ENCODE data around the gene GPR180. TPM values are rescaled to one million over a fixed set of nuclear protein-coding genes. Genes with fewer than 3 reads are reported as not detected.

The GPR180 gene
- total and polyA plus RNA-seq, 2 experiments from 2014 or later: 3.7 to 9.5 TPM

GRCh38 chr13:94595950-94596574 lies 5.6 kb upstream of the GPR180 start, which contains the start of gene TGDS:
Gene TGDS (minus strand): TSS chr13:94596152. CDS start chr13:94596136, 16 bp downstream.
- Histone ChIP-seq H3K27ac (ENCODE audit: low read depth) (peak within 1 kb of the TSS; percentile 89), H3K4me3 (peak within 1 kb of the TSS; percentile 94), H3K79me2 (replicated peaks; ENCODE audit: insufficient read depth) (peaks cover 34% of the 10 kb centered on the region), H3K4me1 (ENCODE audit: insufficient read depth) (peaks cover 10% of the 10 kb centered on the region), H3K27me3 (ENCODE audit: insufficient read depth) (peaks cover 13% of the 10 kb centered on the region), H3F3A (replicated peaks; ENCODE audit: low read depth) (no peaks in the 10 kb centered on the region), H4K20me1 (replicated peaks; ENCODE audit: insufficient read depth) (no peaks in the 10 kb centered on the region), H3K36me3 (ENCODE audit: insufficient read depth) (peaks cover 15% of the 10 kb centered on the region; the same call in 1 of the 2 replicates), H2AFZ (peak within 1 kb of the TSS; percentile 86), H3K9me2 (ENCODE audit: insufficient read depth) (no peaks in the 10 kb centered on the region), H3K4me2 (peak within 1 kb of the TSS; percentile 94)
- peaks cover 15% of the 10 kb centered on the region for H3K27me3 Mint-ChIP-seq (ENCODE audit: insufficient read depth, low read depth, poor library complexity)
- H3K36me3 Mint-ChIP-seq (ENCODE audit: low read depth): peaks cover 22% of the 10 kb centered on the region
- peak within 1 kb of the TSS; percentile 87 for H3K27ac Mint-ChIP-seq
- H3K4me3 Mint-ChIP-seq: peak within 1 kb of the TSS; percentile 96
- DNase-seq (ENCODE audit: low spot score) (peak; percentile 97), ATAC-seq (peak; percentile 98)
- H3K4me1 Mint-ChIP-seq: peaks cover 15% of the 10 kb centered on the region
- TF ChIP-seq CREB1 (CRISPR knock-in tag; IDR thresholded peaks at IDR 0.05; ENCODE audit: low read depth) (0 out of 2 replicates have a peak, but pooled peaks have one; percentile 27), ZNF331 (CRISPR knock-in tag; IDR thresholded peaks at IDR 0.05; ENCODE audit: low read depth) (no peak), POLR2AphosphoS5 (IDR thresholded peaks at IDR 0.05; ENCODE audit: low read depth) (peak; percentile 97), EZH2phosphoT487 (IDR thresholded peaks at IDR 0.05; ENCODE audit: unreplicated experiment) (no peak), NANOG (IDR thresholded peaks at IDR 0.05; ENCODE audit: borderline replicate concordance) (no peak), ETS1 (IDR thresholded peaks at IDR 0.05) (peak; percentile 69), CTCF (conservative IDR thresholded peaks at IDR 0.05; ENCODE audit: low read depth in 2 of 2) (no peak), EZH2 (IDR thresholded peaks at IDR 0.05; ENCODE audit: low read depth, unreplicated experiment) (no peak), JUNB (IDR thresholded peaks at IDR 0.05; ENCODE audit: unreplicated experiment) (no peak), STAT1 (IDR thresholded peaks at IDR 0.05; ENCODE audit: unreplicated experiment) (no peak), ZNF114 (CRISPR knock-in tag; IDR thresholded peaks at IDR 0.05) (no peak)
- TF ChIP-seq, protein P1, sequence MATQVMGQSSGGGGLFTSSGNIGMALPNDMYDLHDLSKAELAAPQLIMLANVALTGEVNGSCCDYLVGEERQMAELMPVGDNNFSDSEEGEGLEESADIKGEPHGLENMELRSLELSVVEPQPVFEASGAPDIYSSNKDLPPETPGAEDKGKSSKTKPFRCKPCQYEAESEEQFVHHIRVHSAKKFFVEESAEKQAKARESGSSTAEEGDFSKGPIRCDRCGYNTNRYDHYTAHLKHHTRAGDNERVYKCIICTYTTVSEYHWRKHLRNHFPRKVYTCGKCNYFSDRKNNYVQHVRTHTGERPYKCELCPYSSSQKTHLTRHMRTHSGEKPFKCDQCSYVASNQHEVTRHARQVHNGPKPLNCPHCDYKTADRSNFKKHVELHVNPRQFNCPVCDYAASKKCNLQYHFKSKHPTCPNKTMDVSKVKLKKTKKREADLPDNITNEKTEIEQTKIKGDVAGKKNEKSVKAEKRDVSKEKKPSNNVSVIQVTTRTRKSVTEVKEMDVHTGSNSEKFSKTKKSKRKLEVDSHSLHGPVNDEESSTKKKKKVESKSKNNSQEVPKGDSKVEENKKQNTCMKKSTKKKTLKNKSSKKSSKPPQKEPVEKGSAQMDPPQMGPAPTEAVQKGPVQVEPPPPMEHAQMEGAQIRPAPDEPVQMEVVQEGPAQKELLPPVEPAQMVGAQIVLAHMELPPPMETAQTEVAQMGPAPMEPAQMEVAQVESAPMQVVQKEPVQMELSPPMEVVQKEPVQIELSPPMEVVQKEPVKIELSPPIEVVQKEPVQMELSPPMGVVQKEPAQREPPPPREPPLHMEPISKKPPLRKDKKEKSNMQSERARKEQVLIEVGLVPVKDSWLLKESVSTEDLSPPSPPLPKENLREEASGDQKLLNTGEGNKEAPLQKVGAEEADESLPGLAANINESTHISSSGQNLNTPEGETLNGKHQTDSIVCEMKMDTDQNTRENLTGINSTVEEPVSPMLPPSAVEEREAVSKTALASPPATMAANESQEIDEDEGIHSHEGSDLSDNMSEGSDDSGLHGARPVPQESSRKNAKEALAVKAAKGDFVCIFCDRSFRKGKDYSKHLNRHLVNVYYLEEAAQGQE (IDR thresholded peaks at IDR 0.05; ENCODE audit: unreplicated experiment): no peak
- TF ChIP-seq, protein P2, sequence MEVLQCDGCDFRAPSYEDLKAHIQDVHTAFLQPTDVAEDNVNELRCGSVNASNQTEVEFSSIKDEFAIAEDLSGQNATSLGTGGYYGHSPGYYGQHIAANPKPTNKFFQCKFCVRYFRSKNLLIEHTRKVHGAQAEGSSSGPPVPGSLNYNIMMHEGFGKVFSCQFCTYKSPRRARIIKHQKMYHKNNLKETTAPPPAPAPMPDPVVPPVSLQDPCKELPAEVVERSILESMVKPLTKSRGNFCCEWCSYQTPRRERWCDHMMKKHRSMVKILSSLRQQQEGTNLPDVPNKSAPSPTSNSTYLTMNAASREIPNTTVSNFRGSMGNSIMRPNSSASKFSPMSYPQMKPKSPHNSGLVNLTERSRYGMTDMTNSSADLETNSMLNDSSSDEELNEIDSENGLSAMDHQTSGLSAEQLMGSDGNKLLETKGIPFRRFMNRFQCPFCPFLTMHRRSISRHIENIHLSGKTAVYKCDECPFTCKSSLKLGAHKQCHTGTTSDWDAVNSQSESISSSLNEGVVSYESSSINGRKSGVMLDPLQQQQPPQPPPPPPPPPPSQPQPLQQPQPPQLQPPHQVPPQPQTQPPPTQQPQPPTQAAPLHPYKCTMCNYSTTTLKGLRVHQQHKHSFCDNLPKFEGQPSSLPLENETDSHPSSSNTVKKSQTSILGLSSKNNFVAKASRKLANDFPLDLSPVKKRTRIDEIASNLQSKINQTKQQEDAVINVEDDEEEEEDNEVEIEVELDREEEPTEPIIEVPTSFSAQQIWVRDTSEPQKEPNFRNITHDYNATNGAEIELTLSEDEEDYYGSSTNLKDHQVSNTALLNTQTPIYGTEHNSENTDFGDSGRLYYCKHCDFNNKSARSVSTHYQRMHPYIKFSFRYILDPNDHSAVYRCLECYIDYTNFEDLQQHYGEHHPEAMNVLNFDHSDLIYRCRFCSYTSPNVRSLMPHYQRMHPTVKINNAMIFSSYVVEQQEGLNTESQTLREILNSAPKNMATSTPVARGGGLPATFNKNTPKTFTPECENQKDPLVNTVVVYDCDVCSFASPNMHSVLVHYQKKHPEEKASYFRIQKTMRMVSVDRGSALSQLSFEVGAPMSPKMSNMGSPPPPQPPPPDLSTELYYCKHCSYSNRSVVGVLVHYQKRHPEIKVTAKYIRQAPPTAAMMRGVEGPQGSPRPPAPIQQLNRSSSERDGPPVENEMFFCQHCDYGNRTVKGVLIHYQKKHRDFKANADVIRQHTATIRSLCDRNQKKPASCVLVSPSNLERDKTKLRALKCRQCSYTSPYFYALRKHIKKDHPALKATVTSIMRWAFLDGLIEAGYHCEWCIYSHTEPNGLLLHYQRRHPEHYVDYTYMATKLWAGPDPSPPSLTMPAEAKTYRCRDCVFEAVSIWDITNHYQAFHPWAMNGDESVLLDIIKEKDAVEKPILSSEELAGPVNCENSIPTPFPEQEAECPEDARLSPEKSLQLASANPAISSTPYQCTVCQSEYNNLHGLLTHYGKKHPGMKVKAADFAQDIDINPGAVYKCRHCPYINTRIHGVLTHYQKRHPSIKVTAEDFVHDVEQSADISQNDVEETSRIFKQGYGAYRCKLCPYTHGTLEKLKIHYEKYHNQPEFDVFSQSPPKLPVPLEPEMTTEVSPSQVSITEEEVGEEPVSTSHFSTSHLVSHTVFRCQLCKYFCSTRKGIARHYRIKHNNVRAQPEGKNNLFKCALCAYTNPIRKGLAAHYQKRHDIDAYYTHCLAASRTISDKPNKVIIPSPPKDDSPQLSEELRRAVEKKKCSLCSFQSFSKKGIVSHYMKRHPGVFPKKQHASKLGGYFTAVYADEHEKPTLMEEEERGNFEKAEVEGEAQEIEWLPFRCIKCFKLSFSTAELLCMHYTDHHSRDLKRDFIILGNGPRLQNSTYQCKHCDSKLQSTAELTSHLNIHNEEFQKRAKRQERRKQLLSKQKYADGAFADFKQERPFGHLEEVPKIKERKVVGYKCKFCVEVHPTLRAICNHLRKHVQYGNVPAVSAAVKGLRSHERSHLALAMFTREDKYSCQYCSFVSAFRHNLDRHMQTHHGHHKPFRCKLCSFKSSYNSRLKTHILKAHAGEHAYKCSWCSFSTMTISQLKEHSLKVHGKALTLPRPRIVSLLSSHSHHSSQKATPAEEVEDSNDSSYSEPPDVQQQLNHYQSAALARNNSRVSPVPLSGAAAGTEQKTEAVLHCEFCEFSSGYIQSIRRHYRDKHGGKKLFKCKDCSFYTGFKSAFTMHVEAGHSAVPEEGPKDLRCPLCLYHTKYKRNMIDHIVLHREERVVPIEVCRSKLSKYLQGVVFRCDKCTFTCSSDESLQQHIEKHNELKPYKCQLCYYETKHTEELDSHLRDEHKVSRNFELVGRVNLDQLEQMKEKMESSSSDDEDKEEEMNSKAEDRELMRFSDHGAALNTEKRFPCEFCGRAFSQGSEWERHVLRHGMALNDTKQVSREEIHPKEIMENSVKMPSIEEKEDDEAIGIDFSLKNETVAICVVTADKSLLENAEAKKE (CRISPR knock-in tag; IDR thresholded peaks at IDR 0.05): no peak
- peaks cover 14% of the 10 kb centered on the region for H3K9me3 Mint-ChIP-seq
